ENCODE measurements around the gene SPRED2. TPM values are rescaled to one million over a fixed set of nuclear protein-coding genes. Genes with fewer than 3 reads are reported as not detected.

The SPRED2 gene
- total and polyA plus RNA-seq, 10 donors: 3.5 to 26.4 (median 13.8) TPM

- Histone ChIP-seq H3K9me3 (no peaks in the 10 kb centered on the region), H3K36me3 (no peaks in the 10 kb centered on the region), H3K27ac (no peak overlapping the region), H3K27me3 (replicated peaks in 1 of 7) (peaks cover 0 to 8% (median 0%) of the 10 kb centered on the region in 7 donors), H3K4me1 (peaks cover 8 to 41% (median 27%) of the 10 kb centered on the region in 6 donors), H3K4me3 (no peak overlapping the region)
- TF ChIP-seq POLR2AphosphoS5 (IDR thresholded peaks at IDR 0.05) (no peak), POLR2A (IDR thresholded peaks at IDR 0.05) (no peak)
- TF ChIP-seq, protein P1, sequence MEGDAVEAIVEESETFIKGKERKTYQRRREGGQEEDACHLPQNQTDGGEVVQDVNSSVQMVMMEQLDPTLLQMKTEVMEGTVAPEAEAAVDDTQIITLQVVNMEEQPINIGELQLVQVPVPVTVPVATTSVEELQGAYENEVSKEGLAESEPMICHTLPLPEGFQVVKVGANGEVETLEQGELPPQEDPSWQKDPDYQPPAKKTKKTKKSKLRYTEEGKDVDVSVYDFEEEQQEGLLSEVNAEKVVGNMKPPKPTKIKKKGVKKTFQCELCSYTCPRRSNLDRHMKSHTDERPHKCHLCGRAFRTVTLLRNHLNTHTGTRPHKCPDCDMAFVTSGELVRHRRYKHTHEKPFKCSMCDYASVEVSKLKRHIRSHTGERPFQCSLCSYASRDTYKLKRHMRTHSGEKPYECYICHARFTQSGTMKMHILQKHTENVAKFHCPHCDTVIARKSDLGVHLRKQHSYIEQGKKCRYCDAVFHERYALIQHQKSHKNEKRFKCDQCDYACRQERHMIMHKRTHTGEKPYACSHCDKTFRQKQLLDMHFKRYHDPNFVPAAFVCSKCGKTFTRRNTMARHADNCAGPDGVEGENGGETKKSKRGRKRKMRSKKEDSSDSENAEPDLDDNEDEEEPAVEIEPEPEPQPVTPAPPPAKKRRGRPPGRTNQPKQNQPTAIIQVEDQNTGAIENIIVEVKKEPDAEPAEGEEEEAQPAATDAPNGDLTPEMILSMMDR (IDR thresholded peaks at IDR 0.05 in 8 of 11, conservative IDR thresholded peaks at IDR 0.05 in 3 of 11): no peak
- intact Hi-C loops (cut with DNase I; ENCODE audit: low total_unique reads): no loop called here
- DNase-seq: no peak
- 72 to 87% (median 81%) methylated on average over 4 to 5 of the region's 5 CpGs for WGBS, 5 donors
Measured at GRCh38 chr2:65298089-65298488, 134.3 kb downstream of the SPRED2 start.

DNA sequence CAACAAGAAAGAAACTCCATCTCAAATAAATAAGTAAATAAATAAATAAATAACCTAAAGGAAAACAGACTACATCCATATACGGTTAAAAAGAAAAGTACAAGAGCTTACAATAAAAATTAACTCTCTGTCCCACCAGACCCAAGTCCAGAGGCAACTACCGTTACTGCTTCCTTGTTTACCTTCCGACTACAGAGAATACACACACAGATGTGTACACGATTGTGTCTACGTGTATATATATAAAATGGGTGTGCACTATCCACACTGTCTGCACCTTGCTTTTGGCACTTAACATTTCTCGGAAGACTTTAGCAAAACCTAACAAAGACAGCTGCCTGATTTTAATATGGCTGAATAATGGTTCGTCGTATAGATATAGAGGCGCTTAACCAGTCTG is 134.9 kb downstream of the SPRED2 start:
- H3K27me3 ChIP-seq (replicated peaks in 1 of 7): peaks cover 0 to 8% (median 0%) of the 10 kb centered on the region in 7 donors
- no peaks in the 10 kb centered on the region for H3K9me3 ChIP-seq
- DNase-seq: no peak
- WGBS, 5 donors: 94 to 96% (median 96%) methylated on average over 9 of the region's 9 CpGs
- TF ChIP-seq, protein P1 (IDR thresholded peaks at IDR 0.05 in 8 of 11, conservative IDR thresholded peaks at IDR 0.05 in 3 of 11): no peak
- TF ChIP-seq POLR2A (IDR thresholded peaks at IDR 0.05) (no peak), POLR2AphosphoS5 (IDR thresholded peaks at IDR 0.05) (no peak)
- H3K4me1 ChIP-seq: peaks cover 8 to 36% (median 27%) of the 10 kb centered on the region in 6 donors
- H3K27ac ChIP-seq: no peak overlapping the region
- no peaks in the 10 kb centered on the region for H3K36me3 ChIP-seq
- intact Hi-C loops (cut with DNase I; ENCODE audit: low total_unique reads): no loop called here
- no peak overlapping the region for H3K4me3 ChIP-seq

- H3K4me1 ChIP-seq: peaks cover 8 to 30% (median 23%) of the 10 kb centered on the region in 6 donors
- TF ChIP-seq, protein P1 (IDR thresholded peaks at IDR 0.05 in 8 of 11, conservative IDR thresholded peaks at IDR 0.05 in 3 of 11): no peak
- no peak for TF ChIP-seq POLR2A (IDR thresholded peaks at IDR 0.05)
- TF ChIP-seq POLR2AphosphoS5 (IDR thresholded peaks at IDR 0.05): no peak
- intact Hi-C loops (cut with DNase I; ENCODE audit: low total_unique reads): no loop called here
- H3K9me3 ChIP-seq: no peaks in the 10 kb centered on the region
- H3K4me3 ChIP-seq: no peak overlapping the region
- H3K27ac ChIP-seq: no peak overlapping the region
- no peaks in the 10 kb centered on the region for H3K36me3 ChIP-seq
- no peak for DNase-seq
- H3K27me3 ChIP-seq (replicated peaks in 1 of 7): peaks cover 0 to 8% (median 0%) of the 10 kb centered on the region in 7 donors
- 84 to 93% (median 87%) methylated on average over 7 of the region's 7 CpGs for WGBS, 5 donors
Measured at GRCh38 chr2:65296971-65297370, 135.4 kb downstream of the SPRED2 start.

DNA sequence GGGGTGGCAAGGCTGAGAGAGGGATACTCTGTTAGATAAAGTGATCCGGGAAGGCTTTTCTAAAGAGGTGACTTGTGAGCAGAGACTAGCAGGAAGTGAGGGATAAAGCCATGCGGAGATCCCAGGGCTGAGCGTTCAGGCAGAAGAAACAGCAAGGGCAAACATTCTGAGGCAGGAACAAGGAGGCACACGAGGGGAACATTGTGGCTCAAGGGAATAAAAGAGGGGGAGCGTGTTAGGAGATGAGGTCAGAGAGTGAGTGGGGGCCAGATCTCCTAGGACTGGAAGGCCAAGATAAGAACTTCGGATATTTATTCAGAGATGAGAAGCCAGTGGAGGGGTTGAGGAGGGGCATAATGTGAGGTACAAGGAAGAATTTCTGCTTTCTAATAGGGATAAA is 137.7 kb downstream of the SPRED2 start:
- 79 to 88% (median 85%) methylated on average over 6 of the region's 6 CpGs for WGBS, 5 donors

More for the DNA sequence above, 137.7 kb downstream of the SPRED2 start:
- Histone ChIP-seq H3K9me3 (no peaks in the 10 kb centered on the region), H3K27me3 (replicated peaks in 1 of 7) (peaks cover 0 to 5% (median 0%) of the 10 kb centered on the region in 7 donors), H3K27ac (no peak overlapping the region), H3K36me3 (no peaks in the 10 kb centered on the region), H3K4me1 (peaks cover 0 to 8% (median 3%) of the 10 kb centered on the region in 6 donors), H3K4me3 (no peak overlapping the region)
- intact Hi-C loops (cut with DNase I; ENCODE audit: low total_unique reads): no loop called here
- DNase-seq: no peak
- no peak for TF ChIP-seq POLR2AphosphoS5 (IDR thresholded peaks at IDR 0.05)
- TF ChIP-seq POLR2A (IDR thresholded peaks at IDR 0.05): no peak
- TF ChIP-seq, protein P1 (IDR thresholded peaks at IDR 0.05 in 8 of 11, conservative IDR thresholded peaks at IDR 0.05 in 3 of 11): no peak

Measured in spleen (tissue), 11 donors.